Right lobe of liver (tissue), 6 donors: ENCODE results near the gene GPRC5C. TPM values are rescaled to one million over a fixed set of nuclear protein-coding genes. Genes with fewer than 3 reads are reported as not detected.

ENCODE experiments used
- ATAC-seq, 4 donors: fragments of 200-7000 bp; cut with Tn5 transposase; one replicate each; pipeline ENCODE4 v1.9.1; 2020; ENCODE audit warnings: mild to moderate bottlenecking in 4 of 4, moderate library complexity in 4 of 4
- DNase-seq, 3 donors: peaks; one replicate each; pipeline ENCODE4 v3.0.0-alpha.2; 2020
- H3K27ac ChIP-seq, 3 donors: fragments of 200-600 bp; one replicate each; pipeline ENCODE4 v1.8.0; 2022
- H3K27me3 ChIP-seq, 2 donors: fragments of 200-600 bp; one replicate each; pipeline ENCODE4 v1.8.0; 2022
- H3K36me3 ChIP-seq, 4 donors: fragments of 200-600 bp; sonication (generic) in 1 of 4; one replicate each; pipeline versions ENCODE4 v1.5.1 to v1.8.0; 2017 to 2022; ENCODE audit warnings: control low read depth in 1 of 4
- H3K4me1 ChIP-seq, 4 donors: fragments of 200-600 bp; sonication (generic) in 1 of 4; one replicate each; pipeline versions ENCODE4 v1.5.1 to v1.8.0; 2017 to 2022; ENCODE audit warnings: control low read depth in 1 of 4
- H3K4me3 ChIP-seq, 3 donors: fragments of 200-600 bp; one replicate each; pipeline ENCODE4 v1.8.0; 2022
- H3K9me3 ChIP-seq, 4 donors: fragments of 200-600 bp; sonication (generic) in 1 of 4; one replicate each; pipeline versions ENCODE4 v1.5.1 to v1.8.0; 2017 to 2022; ENCODE audit warnings: control low read depth in 1 of 4
- POLR2A ChIP-seq: fragments of 450-650 bp; IDR thresholded peaks from one replicate; pipeline ENCODE4 v1.6.1; 2017; ENCODE audit warnings: antibody characterized with exemption, mild to moderate bottlenecking
- WGBS: methylation state at CpG from one replicate; pipeline ENCODE4 v1.1.6; 2018; ENCODE audit warnings: low coverage, low lambda C conversion rate; ENCODE audit not compliant: insufficient coverage; ENCODE audit errors: missing lambda C conversion rate; 5-methylcytosine and 5-hydroxymethylcytosine counted together
- intact Hi-C, 2 donors: fragments of 100-400 bp; cut with DNase I; formaldehyde crosslinking; loops; one replicate each; pipeline versions ENCODE4 v1.11.2 to v1.14.1; 2022
- total RNA-seq, 6 experiments: library from RNA; depleted of rRNA in 2 of 6; stranded (reverse); fragments of >200 nt in 2 of 6; fragmentation: NEBNext Ultra II Directional in 3 of 6; extraction: Animal tissue kit (Norgen Biotek cat#: 25700) in 3 of 6; gene quantifications; one replicate each; pipeline versions ENCODE4 v1.1.0 to v1.2.4, GENCODE V29; 2016 to 2023
- TF ChIP-seq, protein P1 (sequence below), 4 donors: fragments of 200-600 bp in 3 of 4; fragments of 450-650 bp in 1 of 4; IDR thresholded peaks; one replicate each; pipeline versions ENCODE4 v1.5.1 to v1.8.0; 2016 to 2022; ENCODE audit warnings: antibody characterized with exemption in 4 of 4, mild to moderate bottlenecking in 2 of 4
- donor health status: DM: no; HTN: yes; CAD: no.
- donor health status: DM: no; HTN: no; CAD: no.
- donor health status: DM: no; HTN: no; CAD: no.
- donor health status: DM: no; HTN: yes; CAD: no.
- donor health status: DM: no; HTN: yes; CAD: no.

The GPRC5C gene
- total RNA-seq, 6 experiments from 2014 or later: 120 to 215 (median 131) TPM

DNA sequence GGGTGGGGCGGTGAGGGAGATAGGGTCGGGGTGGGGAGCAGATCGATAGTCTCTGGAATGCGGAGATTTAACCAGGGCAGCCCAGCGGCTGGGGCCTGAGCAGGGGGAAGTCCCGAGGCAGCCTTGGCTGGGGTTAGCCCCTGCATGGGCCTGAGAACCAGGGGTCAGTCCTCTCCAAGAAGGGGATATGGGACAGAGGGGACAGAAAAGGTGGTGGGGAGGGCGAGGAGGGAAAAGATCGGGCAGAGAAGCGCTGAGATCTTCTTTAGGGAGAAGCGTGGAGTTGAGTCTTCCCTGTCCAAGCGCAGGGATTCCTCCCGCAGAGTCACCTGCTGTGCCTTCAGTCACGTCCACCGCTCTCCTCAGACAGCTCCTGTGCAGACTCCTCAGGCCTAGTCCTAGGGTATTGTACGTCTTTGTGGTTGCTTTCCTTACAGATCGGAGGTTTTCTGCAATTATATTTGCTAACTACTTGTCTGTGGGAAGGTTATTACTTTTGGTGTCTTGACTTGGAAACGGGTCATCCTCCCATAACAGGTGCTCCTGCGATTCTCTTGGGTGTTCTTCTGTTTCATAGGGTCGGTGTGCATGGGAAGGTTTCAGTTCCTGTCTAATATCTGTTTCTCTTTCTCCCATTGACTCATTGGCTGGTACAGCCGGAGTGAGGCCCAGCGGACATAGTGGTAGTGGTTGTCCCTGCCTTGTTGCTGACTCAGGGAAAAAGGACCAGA lies 35.5 kb downstream of the GPRC5C start:
- 42% methylated on average over 20 of the region's 21 CpGs for WGBS
- H3K27me3 ChIP-seq: no peaks in the 10 kb centered on the region
- no peaks in the 10 kb centered on the region for H3K36me3 ChIP-seq
- peak overlapping the region in 2 of 3 donors; percentile 53 to 60 for H3K27ac ChIP-seq
- DNase-seq (no peak), ATAC-seq (peak in 3 of 4 donors; percentile 14 to 43 (median 17))
- no peaks in the 10 kb centered on the region for H3K4me1 ChIP-seq
- intact Hi-C loops: no loop called here
- H3K9me3 ChIP-seq: no peaks in the 10 kb centered on the region
- peak overlapping the region in 2 of 3 donors; percentile 21 to 41 for H3K4me3 ChIP-seq
- TF ChIP-seq POLR2A: no peak
- TF ChIP-seq, protein P1, sequence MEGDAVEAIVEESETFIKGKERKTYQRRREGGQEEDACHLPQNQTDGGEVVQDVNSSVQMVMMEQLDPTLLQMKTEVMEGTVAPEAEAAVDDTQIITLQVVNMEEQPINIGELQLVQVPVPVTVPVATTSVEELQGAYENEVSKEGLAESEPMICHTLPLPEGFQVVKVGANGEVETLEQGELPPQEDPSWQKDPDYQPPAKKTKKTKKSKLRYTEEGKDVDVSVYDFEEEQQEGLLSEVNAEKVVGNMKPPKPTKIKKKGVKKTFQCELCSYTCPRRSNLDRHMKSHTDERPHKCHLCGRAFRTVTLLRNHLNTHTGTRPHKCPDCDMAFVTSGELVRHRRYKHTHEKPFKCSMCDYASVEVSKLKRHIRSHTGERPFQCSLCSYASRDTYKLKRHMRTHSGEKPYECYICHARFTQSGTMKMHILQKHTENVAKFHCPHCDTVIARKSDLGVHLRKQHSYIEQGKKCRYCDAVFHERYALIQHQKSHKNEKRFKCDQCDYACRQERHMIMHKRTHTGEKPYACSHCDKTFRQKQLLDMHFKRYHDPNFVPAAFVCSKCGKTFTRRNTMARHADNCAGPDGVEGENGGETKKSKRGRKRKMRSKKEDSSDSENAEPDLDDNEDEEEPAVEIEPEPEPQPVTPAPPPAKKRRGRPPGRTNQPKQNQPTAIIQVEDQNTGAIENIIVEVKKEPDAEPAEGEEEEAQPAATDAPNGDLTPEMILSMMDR (IDR thresholded peaks at IDR 0.05): no peak

DNA sequence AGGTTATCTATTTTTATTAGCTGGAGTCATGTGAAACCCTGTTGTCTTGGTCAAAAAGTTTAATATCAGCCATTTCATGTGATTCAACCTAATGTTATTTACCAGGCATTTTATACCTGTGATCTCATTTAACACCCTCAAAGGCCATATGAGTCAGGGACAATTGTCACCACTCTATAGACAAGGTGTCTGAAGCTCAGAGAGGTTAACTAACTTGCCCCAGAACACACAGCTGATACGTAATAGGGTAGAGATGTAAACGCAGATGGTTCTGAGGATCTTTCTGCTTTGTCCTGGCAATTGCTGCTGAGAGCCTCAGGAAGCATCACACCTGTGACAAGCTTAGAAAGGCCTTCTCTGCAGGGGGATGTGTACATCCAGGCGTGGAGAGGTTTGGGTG lies 39.5 kb downstream of the GPRC5C start:
- DNase-seq: no peak
- intact Hi-C loops: no loop called here

DNA sequence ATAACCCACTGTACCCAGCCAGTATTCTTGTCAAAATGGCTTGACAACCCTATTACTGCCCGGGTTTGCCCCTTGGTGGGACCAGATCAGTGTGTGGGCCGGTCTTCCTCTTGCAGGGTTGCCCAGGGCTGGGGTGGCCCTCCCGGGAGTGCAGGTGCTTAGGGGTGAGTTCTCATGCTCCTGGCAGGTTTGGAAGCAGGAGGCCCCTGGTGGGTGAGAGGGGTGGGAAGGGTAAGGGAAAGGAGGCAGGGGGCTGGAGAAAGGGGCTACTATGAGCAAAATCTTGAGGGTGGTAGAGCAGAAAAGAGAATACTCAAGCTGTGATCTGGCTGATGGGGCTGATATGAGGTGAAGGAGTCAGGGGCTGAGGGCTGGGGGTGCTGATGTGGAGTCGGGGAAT lies 41.0 kb downstream of the GPRC5C start:
- no peak for DNase-seq
- intact Hi-C loops: no loop called here
- Histone ChIP-seq H3K4me1 (no peaks in the 10 kb centered on the region), H3K9me3 (no peaks in the 10 kb centered on the region), H3K4me3 (no peak overlapping the region), H3K27ac (no peak overlapping the region), H3K36me3 (no peaks in the 10 kb centered on the region), H3K27me3 (no peaks in the 10 kb centered on the region)
- 88% methylated on average over 4 of the region's 4 CpGs for WGBS
- TF ChIP-seq, protein P1 (IDR thresholded peaks at IDR 0.05): no peak
- TF ChIP-seq POLR2A: no peak
- no peak for ATAC-seq

More for the DNA sequence above, 39.5 kb downstream of the GPRC5C start:
- no peak for ATAC-seq
- WGBS: 76% methylated on average over 3 of the region's 3 CpGs
- TF ChIP-seq, protein P1 (IDR thresholded peaks at IDR 0.05): no peak
- TF ChIP-seq POLR2A: no peak
- H3K4me3 ChIP-seq: no peak overlapping the region
- H3K4me1 ChIP-seq: no peaks in the 10 kb centered on the region
- no peaks in the 10 kb centered on the region for H3K27me3 ChIP-seq
- H3K9me3 ChIP-seq: no peaks in the 10 kb centered on the region
- no peaks in the 10 kb centered on the region for H3K36me3 ChIP-seq
- H3K27ac ChIP-seq: no peak overlapping the region

DNA sequence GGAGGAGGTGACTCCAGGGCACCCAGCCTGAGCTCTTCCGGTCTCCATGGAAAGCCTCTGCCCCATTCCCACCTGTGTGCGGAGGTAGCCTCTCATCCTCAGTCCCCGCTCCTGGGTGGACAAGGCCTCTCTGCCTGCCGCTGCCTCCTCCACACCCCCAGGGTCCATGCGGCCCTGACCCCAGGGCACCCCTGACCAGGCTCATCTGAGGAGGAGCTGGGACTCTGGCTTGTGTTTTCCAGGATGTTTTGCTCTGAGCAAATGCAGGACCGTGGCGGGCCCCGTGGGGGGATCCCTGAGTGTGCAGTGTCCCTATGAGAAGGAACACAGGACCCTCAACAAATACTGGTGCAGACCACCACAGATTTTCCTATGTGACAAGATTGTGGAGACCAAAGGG lies 41.4 kb downstream of the GPRC5C start:
- TF ChIP-seq POLR2A: no peak
- TF ChIP-seq, protein P1 (IDR thresholded peaks at IDR 0.05): no peak
- no peaks in the 10 kb centered on the region for H3K36me3 ChIP-seq
- H3K4me1 ChIP-seq: no peaks in the 10 kb centered on the region
- intact Hi-C loops: no loop called here
- no peaks in the 10 kb centered on the region for H3K27me3 ChIP-seq
- no peak overlapping the region for H3K27ac ChIP-seq
- H3K9me3 ChIP-seq: no peaks in the 10 kb centered on the region
- ATAC-seq: peak in 1 of 4 donors; percentile 38
- no peak for DNase-seq
- WGBS: 30% methylated on average over 3 of the region's 8 CpGs
- no peak overlapping the region for H3K4me3 ChIP-seq
